SK-N-SH (cell line): ENCODE results near the gene FRY.

Source experiments
- CHD2 ChIP-seq: fragments of 150-350 bp; IDR thresholded peaks from 2 replicates; pipeline ENCODE4 v1.6.1; 2018; ENCODE audit warnings: low read length; ENCODE audit not compliant: partially characterized antibody
- EP300 ChIP-seq, 2 experiments: IDR thresholded peaks; 2 replicates each; pipeline versions ENCODE4 v1.4.0 to v1.6.1; 2012; ENCODE audit warnings: borderline replicate concordance in 1 of 2, low read depth in 1 of 2, low read length in 1 of 2
- FOXM1 ChIP-seq: IDR thresholded peaks from 2 replicates; pipeline ENCODE4 v1.4.0; 2012; ENCODE audit warnings: low read depth, mild to moderate bottlenecking
- GABPA ChIP-seq: IDR thresholded peaks from 2 replicates; pipeline ENCODE4 v1.4.0; 2012; ENCODE audit warnings: low read depth, mild to moderate bottlenecking
- NFIC ChIP-seq: IDR thresholded peaks from 2 replicates; pipeline ENCODE4 v1.4.0; 2012; ENCODE audit warnings: borderline replicate concordance
- RXRA ChIP-seq: IDR thresholded peaks from 2 replicates; pipeline ENCODE4 v1.4.0; 2012; ENCODE audit warnings: low read depth, mild to moderate bottlenecking, borderline replicate concordance
- SIN3A ChIP-seq: IDR thresholded peaks from 2 replicates; pipeline ENCODE4 v1.6.1; 2012; ENCODE audit warnings: low read depth, mild to moderate bottlenecking, low read length, moderate library complexity, borderline replicate concordance
- TAF1 ChIP-seq: IDR thresholded peaks from 2 replicates; pipeline ENCODE4 v1.6.1; 2012; ENCODE audit warnings: low read depth, mild to moderate bottlenecking, low read length, moderate library complexity, borderline replicate concordance
- TF ChIP-seq, protein P1 (sequence below): fragments of 200-600 bp; sonication (generic); IDR thresholded peaks from 2 replicates; pipeline ENCODE4 v1.6.1; 2017; ENCODE audit warnings: antibody characterized with exemption, mild to moderate bottlenecking, moderate library complexity

DNA sequence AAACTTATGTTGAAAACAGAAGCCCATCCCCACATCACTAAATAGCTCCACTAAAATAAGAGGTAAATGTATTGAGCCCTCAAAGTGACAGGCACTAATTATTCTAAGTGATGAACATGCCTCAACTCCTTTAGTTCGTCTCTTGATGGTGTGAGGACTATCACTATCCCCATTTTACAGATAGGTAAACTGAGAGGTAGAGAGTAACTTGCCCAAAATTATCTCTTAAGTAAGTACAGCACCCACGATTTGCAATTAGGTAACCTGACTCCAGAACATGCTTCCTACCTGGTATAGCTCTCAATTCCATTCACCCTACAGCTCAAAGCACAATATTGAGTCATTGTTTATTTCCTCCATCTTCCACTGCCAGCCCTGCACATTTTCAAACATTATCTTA, 270.9 kb downstream of the FRY start:
- TF ChIP-seq CHD2 (no peak), SIN3A (no peak), FOXM1 (no peak), GABPA (no peak), RXRA (no peak), EP300 (IDR thresholded peaks at IDR 0.05; ENCODE audit: borderline replicate concordance in 1 of 2, low read depth in 1 of 2, low read length in 1 of 2) (no peak), TAF1 (no peak), NFIC (no peak)
- TF ChIP-seq, protein P1, sequence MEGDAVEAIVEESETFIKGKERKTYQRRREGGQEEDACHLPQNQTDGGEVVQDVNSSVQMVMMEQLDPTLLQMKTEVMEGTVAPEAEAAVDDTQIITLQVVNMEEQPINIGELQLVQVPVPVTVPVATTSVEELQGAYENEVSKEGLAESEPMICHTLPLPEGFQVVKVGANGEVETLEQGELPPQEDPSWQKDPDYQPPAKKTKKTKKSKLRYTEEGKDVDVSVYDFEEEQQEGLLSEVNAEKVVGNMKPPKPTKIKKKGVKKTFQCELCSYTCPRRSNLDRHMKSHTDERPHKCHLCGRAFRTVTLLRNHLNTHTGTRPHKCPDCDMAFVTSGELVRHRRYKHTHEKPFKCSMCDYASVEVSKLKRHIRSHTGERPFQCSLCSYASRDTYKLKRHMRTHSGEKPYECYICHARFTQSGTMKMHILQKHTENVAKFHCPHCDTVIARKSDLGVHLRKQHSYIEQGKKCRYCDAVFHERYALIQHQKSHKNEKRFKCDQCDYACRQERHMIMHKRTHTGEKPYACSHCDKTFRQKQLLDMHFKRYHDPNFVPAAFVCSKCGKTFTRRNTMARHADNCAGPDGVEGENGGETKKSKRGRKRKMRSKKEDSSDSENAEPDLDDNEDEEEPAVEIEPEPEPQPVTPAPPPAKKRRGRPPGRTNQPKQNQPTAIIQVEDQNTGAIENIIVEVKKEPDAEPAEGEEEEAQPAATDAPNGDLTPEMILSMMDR: no peak
